Kidney (tissue), 14 donors: Measurements from ENCODE around the gene CBX2. TPM values are rescaled to one million over a fixed set of nuclear protein-coding genes. Genes with fewer than 3 reads are reported as not detected.

Source experiments
- DNase-seq, 5 donors: peaks; one replicate each; pipeline ENCODE4 v3.0.0-alpha.2; 2013 to 2020
- FAIRE-seq: peaks from 2 replicates; lab custom pipeline; 2012; peaks lifted over from hg19 to GRCh38; lab: Jason Lieb, UNC
- H3K27ac ChIP-seq, 2 donors: one replicate each; pipeline ENCODE4 v1.7.0; 2013; ENCODE audit warnings: low read depth in 2 of 2, low read length in 2 of 2, inconsistent platforms in 1 of 2
- H3K27me3 ChIP-seq: one replicate; pipeline ENCODE4 v1.7.1; 2013; ENCODE audit warnings: low read length, inconsistent platforms; ENCODE audit not compliant: control insufficient read depth, insufficient read depth
- H3K36me3 ChIP-seq, 3 donors: one replicate each; pipeline versions ENCODE4 v1.7.0 to v1.7.1; 2013; ENCODE audit warnings: low read length in 3 of 3, control low read depth in 1 of 3, inconsistent platforms in 1 of 3; ENCODE audit not compliant: insufficient read depth in 3 of 3, control insufficient read depth in 2 of 3
- H3K4me1 ChIP-seq, 3 donors: one replicate each; pipeline versions ENCODE4 v1.7.0 to v1.7.1; 2013; ENCODE audit warnings: low read length in 3 of 3, inconsistent platforms in 1 of 3, low read depth in 1 of 3; ENCODE audit not compliant: control insufficient read depth in 2 of 3, insufficient read depth in 2 of 3
- H3K4me3 ChIP-seq, 3 donors: one replicate each; pipeline versions ENCODE4 v1.7.0 to v1.8.1; 2013; ENCODE audit warnings: low read length in 3 of 3, control low read depth in 1 of 3, inconsistent platforms in 1 of 3
- H3K9ac ChIP-seq, 3 donors: one replicate each; pipeline versions ENCODE4 v1.7.0 to v1.7.1; 2013; ENCODE audit warnings: low read length in 3 of 3, control low read depth in 1 of 3, inconsistent platforms in 1 of 3
- H3K9me3 ChIP-seq, 3 donors: one replicate each; pipeline versions ENCODE4 v1.7.0 to v1.7.1; 2013; ENCODE audit warnings: low read length in 3 of 3, control low read depth in 1 of 3, inconsistent platforms in 1 of 3; ENCODE audit not compliant: control insufficient read depth in 2 of 3, insufficient read depth in 1 of 3
- intact Hi-C: fragments of 100-400 bp; cut with DNase I; formaldehyde crosslinking; loops from one replicate; pipeline ENCODE4 v1.11.1; 2022
- polyA plus RNA-seq: library from polyadenylated mRNA; stranded (reverse); fragments of 350-450 nt; fragmentation: Illumina TruSeq; extraction: RNeasy Lipid Tissue Mini Kit (QIAGEN cat#74804); gene quantifications from one replicate; pipeline ENCODE4 v1.2.3, GENCODE V29; 2014; ENCODE audit warnings: low read depth, low replicate concordance; ENCODE audit not compliant: insufficient read depth
- total RNA-seq: library from RNA; stranded (reverse); fragmentation: NEBNext Ultra II Directional; extraction: Animal tissue kit (Norgen Biotek cat#: 25700); gene quantifications from one replicate; pipeline ENCODE4 v1.2.1, GENCODE V29; 2021
- TF ChIP-seq, protein P1 (sequence below): IDR thresholded peaks from 3 replicates; pipeline ENCODE4 v1.5.1; 2012; ENCODE audit warnings: mild to moderate bottlenecking, moderate library complexity, borderline replicate concordance; ENCODE audit not compliant: insufficient read depth; ENCODE audit errors: extremely low read depth
- donor health status: control.
- donor health status: control.
- donor health status: control.
- donor health status: control.
- donor health status: control.
- donor health status: DM: yes; HTN: yes; CAD: no.
- donor health status: Normal renal cell carcinoma (clear cell type).

CBX2 gene
- total and polyA plus RNA-seq, 2 donors from 2014 or later = 2.2 to 3.5 TPM

DNA sequence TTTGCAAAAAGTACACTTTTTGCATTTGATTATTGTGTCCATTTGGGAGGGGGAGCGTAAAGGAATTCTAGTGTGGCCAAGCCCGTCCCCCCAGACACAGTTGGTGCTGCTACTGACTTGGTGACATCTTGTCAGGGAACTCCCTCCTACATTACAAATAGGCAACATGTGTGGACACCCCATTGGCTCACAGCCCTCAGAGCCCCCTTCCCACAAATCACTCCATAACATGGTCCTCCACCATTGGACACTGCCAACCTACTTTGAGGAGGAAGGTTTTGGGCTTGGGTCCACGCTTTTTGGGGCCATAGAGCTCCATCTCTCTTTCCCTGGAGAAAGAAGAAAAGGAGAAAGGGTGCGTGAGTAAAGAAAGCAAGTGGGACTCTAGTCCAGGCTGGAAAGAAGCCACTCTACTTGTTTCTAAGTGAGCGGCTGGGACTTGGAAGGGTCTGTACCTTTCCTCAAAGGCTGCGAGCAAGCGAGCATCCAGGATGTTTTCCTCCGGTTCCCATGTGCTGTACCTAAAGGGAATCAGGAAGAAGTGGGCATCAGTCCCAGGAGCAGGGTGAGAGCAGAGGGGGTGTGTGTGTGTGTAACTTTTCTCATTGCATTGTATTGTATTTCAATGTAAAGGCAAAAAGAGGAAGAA lies 18.0 kb downstream of the CBX2 start:
- DNase-seq (no peak), FAIRE-seq (no peak)
- Histone ChIP-seq H3K27me3 (peaks cover 32% of the 10 kb centered on the region), H3K4me3 (peak overlapping the region; percentile 79 to 81 (median 80)), H3K9ac (peak overlapping the region in 1 of 3 donors; percentile 73), H3K4me1 (peaks cover 2 to 19% (median 7%) of the 10 kb centered on the region in 3 donors), H3K27ac (no peak overlapping the region), H3K9me3 (no peaks in the 10 kb centered on the region), H3K36me3 (peaks cover 0 to 2% (median 0%) of the 10 kb centered on the region in 3 donors)
- intact Hi-C loops = no loop called here
- TF ChIP-seq, protein P1, sequence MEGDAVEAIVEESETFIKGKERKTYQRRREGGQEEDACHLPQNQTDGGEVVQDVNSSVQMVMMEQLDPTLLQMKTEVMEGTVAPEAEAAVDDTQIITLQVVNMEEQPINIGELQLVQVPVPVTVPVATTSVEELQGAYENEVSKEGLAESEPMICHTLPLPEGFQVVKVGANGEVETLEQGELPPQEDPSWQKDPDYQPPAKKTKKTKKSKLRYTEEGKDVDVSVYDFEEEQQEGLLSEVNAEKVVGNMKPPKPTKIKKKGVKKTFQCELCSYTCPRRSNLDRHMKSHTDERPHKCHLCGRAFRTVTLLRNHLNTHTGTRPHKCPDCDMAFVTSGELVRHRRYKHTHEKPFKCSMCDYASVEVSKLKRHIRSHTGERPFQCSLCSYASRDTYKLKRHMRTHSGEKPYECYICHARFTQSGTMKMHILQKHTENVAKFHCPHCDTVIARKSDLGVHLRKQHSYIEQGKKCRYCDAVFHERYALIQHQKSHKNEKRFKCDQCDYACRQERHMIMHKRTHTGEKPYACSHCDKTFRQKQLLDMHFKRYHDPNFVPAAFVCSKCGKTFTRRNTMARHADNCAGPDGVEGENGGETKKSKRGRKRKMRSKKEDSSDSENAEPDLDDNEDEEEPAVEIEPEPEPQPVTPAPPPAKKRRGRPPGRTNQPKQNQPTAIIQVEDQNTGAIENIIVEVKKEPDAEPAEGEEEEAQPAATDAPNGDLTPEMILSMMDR = no peak

DNA sequence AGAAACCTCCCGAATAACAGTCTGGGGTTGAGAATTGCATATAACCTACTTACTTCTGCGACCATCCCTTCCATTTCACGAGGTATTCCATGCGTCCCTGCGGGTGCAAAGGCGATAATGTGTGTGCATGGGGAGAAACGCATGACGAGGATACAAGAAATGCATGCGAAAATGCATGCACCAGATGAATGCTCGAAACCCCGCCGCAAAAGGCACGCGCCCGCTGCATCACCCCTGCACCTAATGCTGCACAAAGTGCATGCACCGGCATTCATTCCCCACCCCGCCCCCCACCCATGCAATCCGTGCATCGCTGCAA lies 18.5 kb downstream of the CBX2 start:
- H3K36me3 ChIP-seq = peaks cover 0 to 2% (median 0%) of the 10 kb centered on the region in 3 donors
- intact Hi-C loops = no loop called here
- H3K9me3 ChIP-seq = no peaks in the 10 kb centered on the region
- TF ChIP-seq, protein P1 = no peak
- H3K27me3 ChIP-seq = peaks cover 31% of the 10 kb centered on the region
- peaks cover 2 to 19% (median 7%) of the 10 kb centered on the region in 3 donors for H3K4me1 ChIP-seq
- H3K4me3 ChIP-seq = peak overlapping the region; percentile 79 to 81 (median 80)
- peak overlapping the region in 2 of 3 donors; percentile 58 to 73 for H3K9ac ChIP-seq
- DNase-seq = no peak
- H3K27ac ChIP-seq = peak overlapping the region in 1 of 2 donors; percentile 71
- FAIRE-seq = no peak

DNA sequence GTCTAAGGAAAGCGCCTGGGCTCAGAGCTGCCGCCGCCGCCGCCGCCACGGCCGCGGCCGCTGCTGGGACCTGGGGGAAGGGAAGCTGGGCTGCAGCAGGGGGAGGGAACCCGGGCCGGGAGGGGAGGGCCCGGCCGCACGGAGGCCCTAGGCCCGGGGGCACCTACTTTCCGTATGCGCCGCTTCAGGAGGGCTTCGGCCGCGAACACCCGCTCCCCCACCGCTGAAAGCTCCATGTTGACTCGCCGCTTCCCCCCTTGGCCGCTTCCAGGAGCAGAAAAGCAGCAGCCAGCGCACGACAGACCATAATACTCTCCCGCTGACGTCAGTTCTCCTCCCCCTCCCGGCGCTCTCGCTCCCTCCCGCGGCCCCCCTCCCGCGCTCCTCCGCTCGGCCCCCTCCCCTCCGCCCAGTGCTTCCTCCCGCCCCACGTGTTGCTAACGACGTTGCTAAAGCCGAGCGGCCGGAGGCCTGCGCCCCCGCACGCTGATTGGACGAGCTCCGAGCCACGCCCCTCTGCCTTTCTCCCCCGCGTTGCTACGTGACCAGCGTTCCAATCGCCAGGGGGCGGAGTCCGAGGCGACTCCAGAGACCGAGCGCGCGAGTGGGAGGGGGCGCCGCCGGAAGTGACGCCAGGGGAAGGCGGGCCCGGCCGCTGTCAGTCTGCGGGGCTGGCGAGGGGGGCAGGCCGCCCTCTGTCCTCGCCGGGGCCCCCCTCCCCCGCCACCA lies 19.0 kb downstream of the CBX2 start, which contains the start of gene CBX8:
Gene CBX8 (minus strand): TSS at position 315 of the 729 bp plus-strand sequence. CDS start 79 bp downstream, at position 236.
- FAIRE-seq = peak; percentile 76
- H3K36me3 ChIP-seq = peaks cover 0 to 2% (median 0%) of the 10 kb centered on the region in 3 donors
- TF ChIP-seq, protein P1 = no peak
- H3K9ac ChIP-seq = peak within 1 kb of the TSS in 2 of 3 donors; percentile 58 to 73
- peak within 1 kb of the TSS; percentile 79 to 81 (median 80) for H3K4me3 ChIP-seq
- DNase-seq = peak; percentile 100
- peaks cover 31% of the 10 kb centered on the region for H3K27me3 ChIP-seq
- intact Hi-C loops = no loop called here
- H3K9me3 ChIP-seq = no peaks in the 10 kb centered on the region
- H3K4me1 ChIP-seq = peaks cover 2 to 19% (median 7%) of the 10 kb centered on the region in 3 donors
- peak within 1 kb of the TSS; percentile 71 to 77 for H3K27ac ChIP-seq
